H1 (cell line): ENCODE data around the gene TRAF3.

Source experiments
- CBX5 ChIP-seq: fragments of 300-800, 300-1000 bp; sonication (generic); IDR thresholded peaks from 2 replicates; pipeline ENCODE4 v1.7.1; 2016; ENCODE audit warnings: antibody characterized with exemption, low read length, low read depth
- HDAC2 ChIP-seq, 2 experiments: fragments of 300-600 bp in 1 of 2; sonication (generic) in 1 of 2; IDR thresholded peaks; 2 replicates each; pipeline ENCODE4 v1.6.1; 2011 to 2012; ENCODE audit warnings: low read depth in 2 of 2, low read length in 2 of 2, mild to moderate bottlenecking in 2 of 2, moderate library complexity in 2 of 2, borderline replicate concordance in 1 of 2, inconsistent platforms in 1 of 2
- POLR2A ChIP-seq, 2 experiments: IDR thresholded peaks; 1 replicate in 1 of 2; 2 replicates in 1 of 2; pipeline ENCODE4 v1.6.1; 2011; ENCODE audit warnings: low read depth in 2 of 2, low read length in 2 of 2, mild to moderate bottlenecking in 2 of 2; ENCODE audit errors: control extremely low read depth in 1 of 2
- SP2 ChIP-seq: IDR thresholded peaks from 2 replicates; pipeline ENCODE4 v1.6.1; 2012; ENCODE audit warnings: mild to moderate bottlenecking, low read length, inconsistent platforms
- SUZ12 ChIP-seq: fragments of 200-600 bp; sonication (generic); IDR thresholded peaks from 2 replicates; pipeline ENCODE4 v1.6.1; 2012; ENCODE audit warnings: mild to moderate bottlenecking, inconsistent platforms, low read length, moderate library complexity, mixed read lengths
- TF ChIP-seq, protein P1 (sequence below), 3 experiments: IDR thresholded peaks; 1 replicate in 2 of 3; 2 replicates in 1 of 3; pipeline versions ENCODE4 v1.5.1 to v1.6.1; 2011; ENCODE audit warnings: low read length in 3 of 3, mild to moderate bottlenecking in 3 of 3, inconsistent platforms in 2 of 3, low read depth in 1 of 3, moderate library complexity in 1 of 3; ENCODE audit not compliant: insufficient read depth in 1 of 3; ENCODE audit errors: control extremely low read depth in 1 of 3
- TF ChIP-seq, protein P2 (sequence below): IDR thresholded peaks from 2 replicates; pipeline ENCODE4 v1.6.1; 2011; ENCODE audit warnings: low read length, improper control_type of control experiment

DNA sequence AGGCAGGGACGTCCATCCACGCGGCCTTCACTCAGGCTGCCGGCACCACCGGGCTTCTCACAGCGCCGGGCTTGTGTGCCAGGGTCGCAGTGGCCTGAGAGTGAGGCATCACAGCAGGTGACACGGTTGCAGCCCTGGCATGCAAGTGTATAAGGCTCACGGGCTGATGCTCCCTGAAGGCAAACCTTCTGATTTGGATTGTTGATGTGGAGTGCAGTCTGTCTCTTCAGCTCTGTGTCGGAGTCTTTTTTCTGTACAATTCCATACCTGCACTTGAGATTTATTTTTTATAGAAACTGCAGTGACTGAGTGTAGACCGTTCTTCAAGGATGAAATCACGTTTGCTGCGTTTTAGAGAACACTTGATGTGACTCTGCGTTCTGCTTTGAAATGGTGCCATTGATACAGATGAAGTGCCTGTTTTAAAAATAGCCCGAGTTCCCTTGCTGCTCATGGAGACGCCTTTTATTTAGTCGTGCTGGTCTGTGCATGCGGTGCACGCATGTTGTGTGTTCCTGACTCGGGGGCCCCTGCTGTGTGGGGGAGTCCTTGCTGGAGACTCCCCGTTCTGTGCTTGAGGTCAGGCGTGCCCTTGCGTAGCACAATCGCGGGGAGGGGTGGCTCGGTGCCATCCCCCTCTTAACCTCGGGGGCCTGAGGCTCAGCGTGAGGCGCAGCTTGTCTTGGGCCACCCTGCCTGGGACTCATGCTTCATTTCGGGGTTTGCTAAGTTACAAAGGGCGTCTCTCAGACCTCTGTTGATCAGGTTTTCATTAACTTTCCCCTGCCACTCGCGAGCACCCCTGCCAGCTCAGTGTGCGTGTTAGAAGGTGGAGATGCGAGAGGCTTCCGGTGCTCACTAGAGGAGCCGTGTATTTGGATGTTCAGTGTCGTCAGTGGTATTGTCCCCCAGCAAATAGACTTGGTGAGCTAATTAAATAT, 123.7 kb downstream of the TRAF3 start:
- TF ChIP-seq HDAC2 (IDR thresholded peaks at IDR 0.05; ENCODE audit: borderline replicate concordance in 1 of 2, low read depth in 2 of 2, low read length in 2 of 2) (no peak), POLR2A (IDR thresholded peaks at IDR 0.05; ENCODE audit: control extremely low read depth in 1 of 2, low read depth in 2 of 2, low read length in 2 of 2) (no peak), SUZ12 (no peak), CBX5 (no peak), SP2 (no peak)
- TF ChIP-seq, protein P1, sequence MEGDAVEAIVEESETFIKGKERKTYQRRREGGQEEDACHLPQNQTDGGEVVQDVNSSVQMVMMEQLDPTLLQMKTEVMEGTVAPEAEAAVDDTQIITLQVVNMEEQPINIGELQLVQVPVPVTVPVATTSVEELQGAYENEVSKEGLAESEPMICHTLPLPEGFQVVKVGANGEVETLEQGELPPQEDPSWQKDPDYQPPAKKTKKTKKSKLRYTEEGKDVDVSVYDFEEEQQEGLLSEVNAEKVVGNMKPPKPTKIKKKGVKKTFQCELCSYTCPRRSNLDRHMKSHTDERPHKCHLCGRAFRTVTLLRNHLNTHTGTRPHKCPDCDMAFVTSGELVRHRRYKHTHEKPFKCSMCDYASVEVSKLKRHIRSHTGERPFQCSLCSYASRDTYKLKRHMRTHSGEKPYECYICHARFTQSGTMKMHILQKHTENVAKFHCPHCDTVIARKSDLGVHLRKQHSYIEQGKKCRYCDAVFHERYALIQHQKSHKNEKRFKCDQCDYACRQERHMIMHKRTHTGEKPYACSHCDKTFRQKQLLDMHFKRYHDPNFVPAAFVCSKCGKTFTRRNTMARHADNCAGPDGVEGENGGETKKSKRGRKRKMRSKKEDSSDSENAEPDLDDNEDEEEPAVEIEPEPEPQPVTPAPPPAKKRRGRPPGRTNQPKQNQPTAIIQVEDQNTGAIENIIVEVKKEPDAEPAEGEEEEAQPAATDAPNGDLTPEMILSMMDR (IDR thresholded peaks at IDR 0.05; ENCODE audit: control extremely low read depth in 1 of 3, insufficient read depth in 1 of 3, low read depth in 1 of 3, low read length in 3 of 3), result no peak
- TF ChIP-seq, protein P2, sequence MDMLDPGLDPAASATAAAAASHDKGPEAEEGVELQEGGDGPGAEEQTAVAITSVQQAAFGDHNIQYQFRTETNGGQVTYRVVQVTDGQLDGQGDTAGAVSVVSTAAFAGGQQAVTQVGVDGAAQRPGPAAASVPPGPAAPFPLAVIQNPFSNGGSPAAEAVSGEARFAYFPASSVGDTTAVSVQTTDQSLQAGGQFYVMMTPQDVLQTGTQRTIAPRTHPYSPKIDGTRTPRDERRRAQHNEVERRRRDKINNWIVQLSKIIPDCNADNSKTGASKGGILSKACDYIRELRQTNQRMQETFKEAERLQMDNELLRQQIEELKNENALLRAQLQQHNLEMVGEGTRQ, result no peak
